Endothelial cell of umbilical vein (primary cell): ENCODE measurements around the gene KIF26A. TPM values are rescaled to one million over a fixed set of nuclear protein-coding genes. Genes with fewer than 3 reads are reported as not detected.

Experiments
- BruUV-seq: library from RNA; stranded (reverse); fragments of 400-500 nt; replicated peaks from 2 replicates; lab custom pipeline; 2021; lab: Mats Ljungman, UMichigan
- CTCF ChIA-PET: fragments of 300-600, 350-600 bp; sonication (Branson Sonifier 250); formaldehyde crosslinking; loops from one replicate; lab custom pipeline; 2021; ENCODE audit warnings: antibody characterized with exemption, inconsistent platforms; lab: Charles Lee
- POLR2A ChIA-PET: fragments of 300-600, 350-600 bp; sonication (Branson Sonifier 250); formaldehyde crosslinking; loops from one replicate; lab custom pipeline; 2021; ENCODE audit warnings: antibody characterized with exemption, inconsistent platforms; lab: Charles Lee
- DNase-seq: peaks from one replicate; pipeline ENCODE4 v3.0.0-alpha.2; 2011; ENCODE audit warnings: low read depth, low spot score
- FAIRE-seq: peaks from 2 replicates; lab custom pipeline; 2011; peaks lifted over from hg19 to GRCh38; lab: Jason Lieb, UNC
- H2AFZ ChIP-seq: 2 replicates; pipeline ENCODE4 v1.6.0; 2012; ENCODE audit warnings: low read depth, low read length, control low read depth, inconsistent platforms
- H3K27ac ChIP-seq: 2 replicates; pipeline ENCODE4 v1.5.1; 2011; ENCODE audit warnings: low read depth, mild to moderate bottlenecking, control low read depth, low read length, moderate library complexity; ENCODE audit not compliant: insufficient read depth
- H3K27me3 ChIP-seq, 2 experiments: 2 replicates each; pipeline versions ENCODE4 v1.6.0 to v1.6.1; 2011; ENCODE audit warnings: low read length in 2 of 2, mixed read lengths in 1 of 2; ENCODE audit not compliant: control insufficient read depth in 2 of 2, insufficient read depth in 2 of 2
- H3K36me3 ChIP-seq, 2 experiments: 2 replicates in 1 of 2; 3 replicates in 1 of 2; pipeline ENCODE4 v1.5.1; 2011; ENCODE audit warnings: low read length in 2 of 2, mild to moderate bottlenecking in 1 of 2, moderate library complexity in 1 of 2; ENCODE audit not compliant: control insufficient read depth in 2 of 2, insufficient read depth in 2 of 2; ENCODE audit errors: extremely low read depth in 1 of 2
- H3K4me1 ChIP-seq: 3 replicates; pipeline ENCODE4 v1.5.1; 2011; ENCODE audit warnings: mild to moderate bottlenecking, low read length; ENCODE audit not compliant: control insufficient read depth, insufficient read depth; ENCODE audit errors: extremely low read depth
- H3K4me2 ChIP-seq: 2 replicates; pipeline ENCODE4 v1.6.1; 2011; ENCODE audit warnings: low read length, control low read depth, mixed read lengths; ENCODE audit not compliant: insufficient read depth
- H3K4me3 ChIP-seq, 3 experiments: fragments of 200-600 bp in 1 of 3; sonication (generic), shearing (Covaris generic) in 1 of 3; replicated peaks in 1 of 3; 2 replicates each; pipeline ENCODE4 v1.5.1; 2011 to 2016; ENCODE audit warnings: control low read depth in 3 of 3, low read length in 3 of 3, mild to moderate bottlenecking in 2 of 3, inconsistent platforms in 1 of 3, low read depth in 1 of 3, moderate library complexity in 1 of 3; ENCODE audit not compliant: insufficient read depth in 1 of 3
- H3K79me2 ChIP-seq: 2 replicates; pipeline ENCODE4 v1.6.0; 2012; ENCODE audit warnings: low read length, inconsistent platforms; ENCODE audit not compliant: control insufficient read depth, insufficient read depth
- H3K9ac ChIP-seq: replicated peaks from 2 replicates; pipeline ENCODE3; 2011; ENCODE audit warnings: low read length, control low read depth; ENCODE audit not compliant: insufficient read depth; ENCODE audit errors: extremely low read depth
- H3K9me1 ChIP-seq: replicated peaks from 3 replicates; pipeline ENCODE4 v1.6.0; 2011; ENCODE audit warnings: mild to moderate bottlenecking, low read length; ENCODE audit not compliant: control insufficient read depth, insufficient read depth; ENCODE audit errors: extremely low read depth
- H3K9me3 ChIP-seq: replicated peaks from 2 replicates; pipeline ENCODE4 v1.5.1; 2012; ENCODE audit warnings: low read length, inconsistent platforms; ENCODE audit not compliant: control insufficient read depth, insufficient read depth
- H4K20me1 ChIP-seq: replicated peaks from 2 replicates; pipeline ENCODE3; 2011; ENCODE audit warnings: mild to moderate bottlenecking, low read length; ENCODE audit not compliant: control insufficient read depth, insufficient read depth; ENCODE audit errors: extremely low read depth
- EZH2 ChIP-seq: IDR thresholded peaks from 2 replicates; pipeline ENCODE4 v1.6.1; 2012; ENCODE audit warnings: borderline replicate concordance, low read depth, mild to moderate bottlenecking, moderate library complexity, low read length, inconsistent platforms; ENCODE audit not compliant: severe bottlenecking
- FOS ChIP-seq: IDR thresholded peaks from 2 replicates; pipeline ENCODE4 v1.6.1; 2011; ENCODE audit warnings: mild to moderate bottlenecking, low read length, moderate library complexity, borderline replicate concordance; ENCODE audit not compliant: insufficient read depth
- GATA2 ChIP-seq: IDR thresholded peaks from 2 replicates; pipeline ENCODE4 v1.7.0; 2011; ENCODE audit warnings: low read depth, mild to moderate bottlenecking, moderate library complexity, mixed read lengths, low read length; ENCODE audit not compliant: insufficient read length, insufficient read depth
- JUN ChIP-seq: IDR thresholded peaks from 2 replicates; pipeline ENCODE4 v1.6.1; 2011; ENCODE audit warnings: borderline replicate concordance, low read depth; ENCODE audit not compliant: insufficient read length, insufficient read depth
- MYC ChIP-seq: IDR thresholded peaks from one replicate; pipeline ENCODE4 v1.6.1; 2011; ENCODE audit warnings: mild to moderate bottlenecking, low read depth, low read length
- POLR2A ChIP-seq: IDR thresholded peaks from 2 replicates; pipeline ENCODE4 v1.6.1; 2012; ENCODE audit warnings: low read depth, mild to moderate bottlenecking, control low read depth, low read length
- POLR2AphosphoS5 ChIP-seq: IDR thresholded peaks from 2 replicates; pipeline ENCODE4 v1.6.1; 2012; ENCODE audit warnings: low read depth, mild to moderate bottlenecking, control low read depth, low read length, moderate library complexity; ENCODE audit not compliant: insufficient read depth
- dilution Hi-C: fragments of 300-500 bp; cut with MboI; formaldehyde crosslinking; loops from one replicate; pipeline ENCODE4 v1.15.0; 2019; ENCODE audit warnings: low sequenced_read_pairs; ENCODE audit not compliant: extremely low pct_ligation_motif_present
- intact Hi-C: fragments of 100-400 bp; cut with micrococcal nuclease; formaldehyde crosslinking; loops from one replicate; pipeline ENCODE4 v1.10.0; 2022
- polyA plus RNA-seq, 4 experiments: library from polyadenylated mRNA; depleted of rRNA in 3 of 4; stranded (reverse) in 3 of 4; unstranded in 1 of 4; fragments of >200 nt; gene quantifications; 2 replicates each; pipeline versions ENCODE4 v1.2.1 to v1.2.3, GENCODE V29; 2011 to 2012; ENCODE audit warnings: missing spikeins in 1 of 4
- total RNA-seq: library from RNA; stranded (reverse); gene quantifications from 2 replicates; pipeline ENCODE4 v1.2.3, GENCODE V29; 2021
- TF ChIP-seq, protein P1 (sequence below), 2 donors: IDR thresholded peaks; 1 replicate in 1 of 2; 2 replicates in 1 of 2; pipeline ENCODE4 v1.5.1; 2011; ENCODE audit warnings: low read length in 2 of 2, mild to moderate bottlenecking in 2 of 2, moderate library complexity in 2 of 2, control low read depth in 1 of 2, inconsistent platforms in 1 of 2, low read depth in 1 of 2; ENCODE audit not compliant: insufficient read depth in 1 of 2; ENCODE audit errors: extremely low read depth in 1 of 2
- TF ChIP-seq, protein P2 (sequence below): IDR thresholded peaks from 2 replicates; pipeline ENCODE4 v1.6.1; 2011; ENCODE audit not compliant: insufficient read depth, insufficient read length

KIF26A gene
- total and polyA plus RNA-seq, 2 donors (not counting 3 experiments of a cell fraction or from before 2014, with no cell fraction given), result 3.6 to 10.7 TPM

GRCh38 chr14:104144911-104145825, 6.8 kb downstream of the KIF26A start:
- Histone ChIP-seq H3K27me3 (no peaks in the 10 kb centered on the region), H3K9ac (no peak overlapping the region), H3K4me2 (no peak overlapping the region), H3K9me1 (no peaks in the 10 kb centered on the region), H3K36me3 (no peaks in the 10 kb centered on the region), H3K9me3 (no peaks in the 10 kb centered on the region), H3K4me1 (peaks cover 24% of the 10 kb centered on the region), H3K79me2 (no peaks in the 10 kb centered on the region), H2AFZ (no peak overlapping the region), H4K20me1 (no peaks in the 10 kb centered on the region), H3K4me3 (no peak overlapping the region), H3K27ac (no peak overlapping the region)
- POLR2A ChIA-PET, result no interaction called here
- intact Hi-C loops (no loop called here), dilution Hi-C loops (no loop called here)
- FAIRE-seq (no peak), DNase-seq (no peak)
- BruUV-seq, result no TSS peak
- CTCF ChIA-PET, result interaction anchor here (2.6 kb wide), 1 partner anchor 419 kb away, joined by 11 read pairs; no protein-coding TSS in a partner anchor
- TF ChIP-seq EZH2 (no peak), JUN (no peak), POLR2A (no peak), GATA2 (no peak), MYC (no peak), POLR2AphosphoS5 (no peak), FOS (no peak)
- TF ChIP-seq, protein P1, sequence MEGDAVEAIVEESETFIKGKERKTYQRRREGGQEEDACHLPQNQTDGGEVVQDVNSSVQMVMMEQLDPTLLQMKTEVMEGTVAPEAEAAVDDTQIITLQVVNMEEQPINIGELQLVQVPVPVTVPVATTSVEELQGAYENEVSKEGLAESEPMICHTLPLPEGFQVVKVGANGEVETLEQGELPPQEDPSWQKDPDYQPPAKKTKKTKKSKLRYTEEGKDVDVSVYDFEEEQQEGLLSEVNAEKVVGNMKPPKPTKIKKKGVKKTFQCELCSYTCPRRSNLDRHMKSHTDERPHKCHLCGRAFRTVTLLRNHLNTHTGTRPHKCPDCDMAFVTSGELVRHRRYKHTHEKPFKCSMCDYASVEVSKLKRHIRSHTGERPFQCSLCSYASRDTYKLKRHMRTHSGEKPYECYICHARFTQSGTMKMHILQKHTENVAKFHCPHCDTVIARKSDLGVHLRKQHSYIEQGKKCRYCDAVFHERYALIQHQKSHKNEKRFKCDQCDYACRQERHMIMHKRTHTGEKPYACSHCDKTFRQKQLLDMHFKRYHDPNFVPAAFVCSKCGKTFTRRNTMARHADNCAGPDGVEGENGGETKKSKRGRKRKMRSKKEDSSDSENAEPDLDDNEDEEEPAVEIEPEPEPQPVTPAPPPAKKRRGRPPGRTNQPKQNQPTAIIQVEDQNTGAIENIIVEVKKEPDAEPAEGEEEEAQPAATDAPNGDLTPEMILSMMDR (IDR thresholded peaks at IDR 0.05; ENCODE audit: extremely low read depth in 1 of 2, insufficient read depth in 1 of 2, low read depth in 1 of 2, low read length in 2 of 2), result no peak
- TF ChIP-seq, protein P2, sequence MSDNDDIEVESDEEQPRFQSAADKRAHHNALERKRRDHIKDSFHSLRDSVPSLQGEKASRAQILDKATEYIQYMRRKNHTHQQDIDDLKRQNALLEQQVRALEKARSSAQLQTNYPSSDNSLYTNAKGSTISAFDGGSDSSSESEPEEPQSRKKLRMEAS, result no peak
